ENCODE results near the gene ANO4.
"Not testable (repeated sequence)": the region's sequence is repeated elsewhere in the genome, so short reads cannot be mapped to it uniquely, and the experiment has no call there.

ANO4 gene

DNA sequence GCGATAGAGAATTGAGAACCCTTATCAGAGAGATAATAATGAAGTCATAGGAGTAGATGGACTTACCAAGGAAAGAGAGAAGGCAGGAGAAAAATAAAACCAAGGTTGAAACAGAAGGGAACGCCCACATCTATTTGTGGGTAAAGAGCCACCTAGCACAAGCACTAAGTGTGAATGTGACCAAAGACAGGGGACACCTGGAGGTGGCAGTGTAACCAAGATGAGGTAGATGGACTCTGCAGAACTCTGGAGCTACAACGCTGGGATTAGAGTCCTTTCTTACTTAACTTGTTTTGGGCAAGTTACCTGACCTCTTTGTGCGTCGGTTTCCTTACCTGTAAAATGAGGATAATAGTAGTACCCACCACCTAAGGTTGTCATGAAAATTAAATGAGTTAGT is 313.6 kb downstream of the ANO4 start:
- DNase-seq = no peak

DNA sequence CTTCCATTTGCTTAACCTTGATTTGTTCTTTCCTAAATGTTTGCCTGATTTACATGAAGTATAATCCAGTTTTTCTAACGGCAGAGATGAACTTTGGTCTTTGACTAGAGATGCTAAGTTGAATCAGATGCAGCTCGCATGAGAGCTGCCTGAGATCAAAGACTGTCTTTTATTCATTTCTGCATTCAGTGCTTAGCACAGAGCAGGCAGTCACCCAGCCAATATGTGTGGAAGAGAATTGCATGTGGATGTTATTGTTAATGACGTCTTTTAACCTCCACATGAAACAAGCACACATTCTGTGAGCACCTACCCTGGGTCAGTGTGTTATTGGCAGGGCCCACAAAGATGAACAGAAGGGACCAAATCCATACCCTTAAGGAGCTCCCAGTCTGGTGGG is 316.3 kb downstream of the ANO4 start:
- no peak for DNase-seq

DNA sequence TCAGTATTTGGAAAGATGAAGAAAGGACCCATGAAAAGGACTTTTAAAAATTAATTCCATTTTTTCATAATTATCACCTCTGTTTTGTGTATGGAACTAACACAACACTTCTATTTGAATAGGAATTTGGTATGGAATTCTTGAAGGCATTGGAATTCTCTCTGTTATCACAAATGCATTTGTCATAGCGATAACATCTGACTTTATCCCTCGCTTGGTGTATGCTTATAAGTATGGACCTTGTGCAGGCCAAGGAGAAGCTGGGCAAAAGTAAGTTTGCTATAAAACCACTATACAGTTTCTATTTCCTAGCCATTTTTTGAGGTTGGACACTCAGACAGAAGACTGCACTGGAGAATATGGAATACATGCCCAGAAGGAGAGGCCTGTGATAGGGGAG is 316.9 kb downstream of the ANO4 start:
- no peak for DNase-seq

DNA sequence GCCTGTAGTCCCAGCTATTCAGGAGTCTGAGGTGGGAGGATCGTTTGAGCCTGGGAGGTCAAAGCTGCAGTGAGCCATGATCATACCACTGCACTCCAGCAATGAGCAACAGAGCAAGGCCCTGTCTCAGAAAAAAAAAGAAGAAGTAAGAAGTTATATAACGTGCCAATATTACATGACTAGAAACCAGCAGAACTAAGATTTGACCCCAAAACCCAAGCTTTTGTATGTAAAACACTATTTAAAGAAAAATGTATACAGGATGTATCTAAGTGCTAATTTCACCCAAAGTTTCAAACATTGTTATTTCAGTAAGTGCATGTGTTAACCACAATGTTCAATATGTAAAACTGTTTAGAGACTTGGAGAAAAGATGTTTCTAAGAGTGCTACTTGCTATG is 320.8 kb downstream of the ANO4 start:
- no peak for DNase-seq

GRCh38 chr12:101116911-101117310 is 322.3 kb downstream of the ANO4 start:
- DNase-seq = no peak

- DNase-seq = no peak
These were observed 323.3 kb downstream of the ANO4 start for GRCh38 chr12:101117842-101118241.

- DNase-seq = no peak
These were observed 333.1 kb downstream of the ANO4 start for GRCh38 chr12:101127521-101128219.

DNA sequence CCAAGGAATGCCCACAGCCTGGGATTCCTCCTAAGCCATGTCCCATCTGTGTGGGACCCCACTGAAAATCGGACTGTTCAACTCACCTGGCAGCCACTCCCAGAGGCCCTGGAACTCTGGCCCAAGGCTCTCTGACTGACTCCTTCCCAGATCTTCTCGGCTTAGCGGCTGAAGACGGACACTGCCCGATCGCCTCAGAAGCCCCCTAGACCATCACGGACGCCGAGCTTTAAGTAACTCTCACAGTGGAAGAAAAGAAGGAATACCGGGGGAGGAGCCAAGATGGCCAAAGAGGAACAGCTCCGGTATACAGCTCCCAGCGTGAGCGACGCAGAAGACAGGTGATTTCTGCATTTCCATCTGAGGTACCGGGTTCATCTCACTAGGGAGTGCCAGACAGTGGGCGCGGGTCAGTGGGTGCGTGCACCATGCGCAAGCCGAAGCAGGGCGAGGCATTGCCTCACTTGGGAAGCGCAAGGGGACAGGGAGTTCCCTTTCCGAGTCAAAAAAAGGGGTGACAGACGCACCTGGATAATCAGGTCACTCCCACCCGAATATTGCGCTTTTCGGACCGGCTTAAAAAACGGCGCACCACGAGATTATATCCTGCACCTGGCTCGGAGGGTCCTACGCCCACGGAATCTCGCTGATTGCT is 351.3 kb downstream of the ANO4 start:
- not testable (repeated sequence) for DNase-seq

DNA sequence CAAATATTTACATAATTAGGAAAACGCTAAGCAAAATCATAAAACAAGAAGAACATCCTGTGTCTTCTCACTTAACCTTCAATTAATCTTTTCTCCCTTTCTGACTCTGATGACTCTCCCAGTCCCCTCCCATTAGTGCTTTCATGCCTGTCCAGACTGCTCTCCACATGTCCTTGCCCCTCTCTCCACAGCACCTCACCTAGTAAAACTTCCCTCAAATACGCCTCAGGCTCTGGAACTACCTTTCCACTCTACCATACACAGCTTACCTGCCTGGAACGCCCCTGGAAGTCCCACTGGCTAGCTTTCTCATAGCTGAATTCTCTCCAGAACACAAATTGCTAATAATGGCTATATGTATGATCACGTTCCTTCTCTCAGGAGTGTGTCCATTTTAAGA is 370.7 kb downstream of the ANO4 start:
- no peak for DNase-seq

GRCh38 chr12:101166866-101167265 is 372.3 kb downstream of the ANO4 start:
- no peak for DNase-seq

DNA sequence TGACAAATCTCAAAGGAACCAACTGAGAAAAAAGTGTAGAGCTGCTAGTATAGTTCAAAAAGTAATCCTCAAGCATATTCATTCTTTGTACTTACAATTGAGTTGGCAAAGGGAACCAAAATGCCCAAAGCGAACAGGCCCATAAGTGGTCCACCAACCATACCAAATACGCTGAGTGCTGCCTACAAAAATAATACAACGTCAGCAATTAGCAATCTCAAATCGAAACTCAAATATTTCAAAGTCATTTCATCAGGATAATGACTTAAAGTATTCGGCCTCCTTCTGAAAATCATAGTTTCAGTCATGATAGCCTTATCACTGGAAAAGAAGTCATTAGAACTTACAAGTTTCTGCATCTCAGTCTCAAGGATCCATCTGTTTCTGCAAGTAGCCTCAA is 373.4 kb downstream of the ANO4 start:
- no peak for DNase-seq

- no peak for DNase-seq
These were observed 377.7 kb downstream of the ANO4 start for GRCh38 chr12:101172316-101172715.

GRCh38 chr12:101173197-101173749 is 378.7 kb downstream of the ANO4 start:
- DNase-seq = no peak

- DNase-seq = no peak
These were observed 380.0 kb downstream of the ANO4 start for GRCh38 chr12:101174541-101174940.

All from GF-D8 (cell line).